ENCODE data around the gene IRAK4. TPM values are rescaled to one million over a fixed set of nuclear protein-coding genes. Genes with fewer than 3 reads are reported as not detected.

Gene IRAK4
- polyA plus RNA-seq, 3 donors, result 17.3 to 44.6 (median 29.0) TPM

DNA sequence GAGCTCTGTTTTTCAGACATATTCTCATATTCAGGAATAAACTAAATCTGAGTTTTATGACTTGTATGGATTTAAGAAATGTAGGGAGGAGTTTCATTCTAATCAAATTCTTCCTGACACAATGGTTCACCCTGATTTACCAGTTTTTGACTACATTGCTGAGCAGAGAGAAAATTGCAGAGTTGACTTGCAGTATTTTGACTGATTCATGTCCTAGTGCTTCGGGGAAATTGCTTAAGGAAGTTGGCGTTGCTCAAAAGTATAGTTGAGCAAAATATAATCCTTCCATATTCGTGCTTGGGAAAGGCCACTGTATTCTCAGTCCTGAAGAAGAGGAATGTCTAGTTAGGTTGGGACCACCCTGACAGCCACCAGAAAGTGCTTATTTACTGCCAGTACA, 48.6 kb downstream of the IRAK4 start:
- Histone ChIP-seq H3K4me3 (replicated peaks in 1 of 3; ENCODE audit: low read depth in 2 of 3, low read length in 3 of 3) (peak overlapping the region in 1 of 3 experiments; percentile 84), H3K27ac (ENCODE audit: low read depth in 1 of 2, low read length in 2 of 2) (peak overlapping the region in 1 of 2 donors; percentile 97), H3K79me2 (ENCODE audit: insufficient read depth, low read length) (peaks cover 37% of the 10 kb centered on the region), H3K9ac (ENCODE audit: insufficient read depth, low read length, poor library complexity, severe bottlenecking) (no peak overlapping the region), H3K4me1 (ENCODE audit: control insufficient read depth in 1 of 2, insufficient read depth in 2 of 2, low read length in 2 of 2) (peaks cover 19 to 38% of the 10 kb centered on the region in 2 donors), H3K27me3 (ENCODE audit: control insufficient read depth in 2 of 2, insufficient read depth in 2 of 2, low read length in 2 of 2) (peaks cover 6 to 8% of the 10 kb centered on the region in 2 donors), H3K4me2 (replicated peaks; ENCODE audit: extremely low read depth, low read length, poor library complexity, severe bottlenecking) (peak overlapping the region; percentile 81), H3K36me3 (replicated peaks in 1 of 2; ENCODE audit: control insufficient read depth in 1 of 2, insufficient read depth in 2 of 2, low read length in 2 of 2) (peaks cover 11 to 12% of the 10 kb centered on the region in 2 donors), H2AFZ (ENCODE audit: insufficient read depth, low read depth, low read length, poor library complexity, severe bottlenecking) (peak overlapping the region; percentile 92), H4K20me1 (ENCODE audit: insufficient read depth, low read length) (peaks cover 16% of the 10 kb centered on the region), H3K9me3 (replicated peaks in 1 of 2; ENCODE audit: control insufficient read depth in 1 of 2, insufficient read depth in 1 of 2, low read length in 2 of 2) (no peaks in the 10 kb centered on the region)
- WGBS (ENCODE audit: insufficient coverage), result 0% methylated on average over 2 of the region's 3 CpGs
- Mint-ChIP-seq H3K4me1 (peaks cover 29% of the 10 kb centered on the region), H3K36me3 (peaks cover 5 to 9% of the 10 kb centered on the region in 2 donors), H3K27ac (peak overlapping the region in 6 of 7 donors; percentile 99 to 100 (median 100)), H3K9me3 (peaks cover 0 to 3% (median 0%) of the 10 kb centered on the region in 7 donors), H3K4me3 (peak overlapping the region in 1 of 2 donors; percentile 51), H3K27me3 (ENCODE audit: low read depth in 3 of 3) (peaks cover 8 to 14% (median 8%) of the 10 kb centered on the region in 3 donors)
- intact Hi-C loops (cut with micrococcal nuclease), result loop anchor here in 1 of 2 donors (5.0 kb wide), 1 partner anchor 50 kb away; the partner anchor contains the start of genes IRAK4 and PUS7L
- DNase-seq, result peak; percentile 13 to 42 (median 36)
- TF ChIP-seq, protein P1, sequence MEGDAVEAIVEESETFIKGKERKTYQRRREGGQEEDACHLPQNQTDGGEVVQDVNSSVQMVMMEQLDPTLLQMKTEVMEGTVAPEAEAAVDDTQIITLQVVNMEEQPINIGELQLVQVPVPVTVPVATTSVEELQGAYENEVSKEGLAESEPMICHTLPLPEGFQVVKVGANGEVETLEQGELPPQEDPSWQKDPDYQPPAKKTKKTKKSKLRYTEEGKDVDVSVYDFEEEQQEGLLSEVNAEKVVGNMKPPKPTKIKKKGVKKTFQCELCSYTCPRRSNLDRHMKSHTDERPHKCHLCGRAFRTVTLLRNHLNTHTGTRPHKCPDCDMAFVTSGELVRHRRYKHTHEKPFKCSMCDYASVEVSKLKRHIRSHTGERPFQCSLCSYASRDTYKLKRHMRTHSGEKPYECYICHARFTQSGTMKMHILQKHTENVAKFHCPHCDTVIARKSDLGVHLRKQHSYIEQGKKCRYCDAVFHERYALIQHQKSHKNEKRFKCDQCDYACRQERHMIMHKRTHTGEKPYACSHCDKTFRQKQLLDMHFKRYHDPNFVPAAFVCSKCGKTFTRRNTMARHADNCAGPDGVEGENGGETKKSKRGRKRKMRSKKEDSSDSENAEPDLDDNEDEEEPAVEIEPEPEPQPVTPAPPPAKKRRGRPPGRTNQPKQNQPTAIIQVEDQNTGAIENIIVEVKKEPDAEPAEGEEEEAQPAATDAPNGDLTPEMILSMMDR (IDR thresholded peaks at IDR 0.05), result no peak

DNA sequence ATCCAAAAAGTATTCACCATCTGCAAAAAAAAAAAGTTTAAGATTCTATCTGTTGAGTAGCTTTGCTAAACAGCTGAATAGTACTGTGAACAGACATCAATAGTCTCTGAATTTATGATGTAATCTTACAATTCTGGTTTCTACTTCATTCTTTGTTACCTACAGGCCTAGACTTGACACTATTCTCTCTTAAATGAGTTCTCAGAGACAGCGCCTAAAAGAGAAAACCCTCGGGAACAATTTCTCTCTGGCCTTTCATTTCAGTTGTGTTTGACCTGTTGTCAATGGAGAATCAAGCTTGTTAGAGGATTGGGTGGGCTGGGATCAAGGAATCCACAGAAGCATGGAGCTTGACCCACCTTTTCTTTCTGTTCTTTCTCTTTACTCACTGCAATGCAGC, 53.3 kb downstream of the IRAK4 start:
- Mint-ChIP-seq H3K9me3 (peaks cover 0 to 3% (median 0%) of the 10 kb centered on the region in 7 donors), H3K4me3 (no peak overlapping the region), H3K27ac (no peak overlapping the region), H3K27me3 (ENCODE audit: low read depth in 3 of 3) (peaks cover 15 to 30% (median 24%) of the 10 kb centered on the region in 3 donors), H3K4me1 (peaks cover 9% of the 10 kb centered on the region), H3K36me3 (no peaks in the 10 kb centered on the region)
- Histone ChIP-seq H3K4me1 (ENCODE audit: control insufficient read depth in 1 of 2, insufficient read depth in 2 of 2, low read length in 2 of 2) (peaks cover 8 to 10% of the 10 kb centered on the region in 2 donors), H3K79me2 (ENCODE audit: insufficient read depth, low read length) (no peaks in the 10 kb centered on the region), H3K4me3 (replicated peaks in 1 of 3; ENCODE audit: low read depth in 2 of 3, low read length in 3 of 3) (no peak overlapping the region), H3K9ac (ENCODE audit: insufficient read depth, low read length, poor library complexity, severe bottlenecking) (no peak overlapping the region), H3K36me3 (replicated peaks in 1 of 2; ENCODE audit: control insufficient read depth in 1 of 2, insufficient read depth in 2 of 2, low read length in 2 of 2) (no peaks in the 10 kb centered on the region), H3K9me3 (replicated peaks in 1 of 2; ENCODE audit: control insufficient read depth in 1 of 2, insufficient read depth in 1 of 2, low read length in 2 of 2) (no peaks in the 10 kb centered on the region), H2AFZ (ENCODE audit: insufficient read depth, low read depth, low read length, poor library complexity, severe bottlenecking) (no peak overlapping the region), H3K27ac (ENCODE audit: low read depth in 1 of 2, low read length in 2 of 2) (no peak overlapping the region), H3K4me2 (replicated peaks; ENCODE audit: extremely low read depth, low read length, poor library complexity, severe bottlenecking) (no peak overlapping the region), H3K27me3 (ENCODE audit: control insufficient read depth in 2 of 2, insufficient read depth in 2 of 2, low read length in 2 of 2) (peaks cover 8 to 10% of the 10 kb centered on the region in 2 donors), H4K20me1 (ENCODE audit: insufficient read depth, low read length) (no peaks in the 10 kb centered on the region)
- DNase-seq, result no peak
- WGBS (ENCODE audit: insufficient coverage), result no CpG with 5 or more reads among the region's 2 CpGs
- TF ChIP-seq, protein P1 (IDR thresholded peaks at IDR 0.05), result no peak
- intact Hi-C loops (cut with micrococcal nuclease), result no loop called here
